Smooth muscle cell (in vitro differentiated cells): ENCODE data around the gene CDC42SE2. TPM values are rescaled to one million over a fixed set of nuclear protein-coding genes. Genes with fewer than 3 reads are reported as not detected.
"Not testable (repeated sequence)": the region's sequence is repeated elsewhere in the genome, so short reads cannot be mapped to it uniquely, and the experiment has no call there.

Experiments
- DNase-seq: peaks from one replicate; lab custom pipeline; 2025; ENCODE audit not compliant: unreplicated experiment; lab: John Stamatoyannopoulos, UW
- H2AFZ ChIP-seq: fragments of 200-600 bp; sonication (generic); 2 replicates; pipeline ENCODE4 v1.6.0; 2016; ENCODE audit warnings: antibody characterized with exemption, low read depth, mild to moderate bottlenecking
- H3F3A ChIP-seq: fragments of 200-600 bp; sonication (generic); 2 replicates; pipeline ENCODE4 v1.6.0; 2017; ENCODE audit warnings: antibody characterized with exemption, low read depth
- H3K27ac ChIP-seq: fragments of 200-600 bp; sonication (generic); 2 replicates; pipeline ENCODE4 v1.5.1; 2016; ENCODE audit warnings: low read depth, mild to moderate bottlenecking
- H3K27me3 ChIP-seq: fragments of 200-600 bp; sonication (generic); 2 replicates; pipeline ENCODE4 v1.6.1; 2016; ENCODE audit warnings: low read depth, mild to moderate bottlenecking
- H3K36me3 ChIP-seq: fragments of 200-600 bp; sonication (generic); 2 replicates; pipeline ENCODE4 v1.5.1; 2016; ENCODE audit warnings: low read depth
- H3K4me1 ChIP-seq: fragments of 200-600 bp; sonication (generic); 2 replicates; pipeline ENCODE4 v1.5.1; 2016; ENCODE audit warnings: low read depth
- H3K4me2 ChIP-seq: fragments of 200-600 bp; sonication (generic); 2 replicates; pipeline ENCODE4 v1.6.0; 2016; ENCODE audit warnings: mild to moderate bottlenecking
- H3K4me3 ChIP-seq: fragments of 200-600 bp; sonication (generic); 2 replicates; pipeline ENCODE4 v1.5.1; 2016; ENCODE audit warnings: mild to moderate bottlenecking
- H3K79me2 ChIP-seq: fragments of 200-600 bp; sonication (generic); 2 replicates; pipeline ENCODE4 v1.6.0; 2016; ENCODE audit warnings: low read depth, mild to moderate bottlenecking
- H3K9ac ChIP-seq: fragments of 200-600 bp; sonication (generic); 2 replicates; pipeline ENCODE4 v1.6.0; 2016; ENCODE audit warnings: low read depth
- H3K9me3 ChIP-seq: fragments of 200-600 bp; sonication (generic); replicated peaks from 2 replicates; pipeline ENCODE4 v1.5.1; 2016; ENCODE audit warnings: low read depth
- H4K20me1 ChIP-seq: fragments of 200-600 bp; sonication (generic); 2 replicates; pipeline ENCODE4 v1.6.0; 2016; ENCODE audit warnings: low read depth
- CTCF ChIP-seq: fragments of 200-600 bp; sonication (generic); IDR thresholded peaks from 2 replicates; pipeline ENCODE4 v1.5.1; 2017; ENCODE audit warnings: borderline replicate concordance, mild to moderate bottlenecking, antibody characterized with exemption; ENCODE audit not compliant: insufficient read depth, poor library complexity, severe bottlenecking
- WGBS: methylation state at CpG from one replicate; pipeline ENCODE4 v1.1.7; 2016; ENCODE audit warnings: low lambda C conversion rate; 5-methylcytosine and 5-hydroxymethylcytosine counted together
- polyA plus RNA-seq: library from polyadenylated mRNA; unstranded; fragments of >200 nt; fragmentation: Nextera tagmentation; extraction: Ambion mirVana; gene quantifications from 2 replicates; pipeline ENCODE4 v1.2.1, GENCODE V29; 2016
- total RNA-seq: library from RNA; depleted of rRNA; stranded (reverse); fragments of >200 nt; gene quantifications from 2 replicates; pipeline ENCODE4 v1.2.3, GENCODE V29; 2014

Gene CDC42SE2
- total and polyA plus RNA-seq, 2 experiments from 2014 or later, result 12.6 to 24.0 TPM

- H3K9ac ChIP-seq, result no peak overlapping the region
- no peak overlapping the region for H3K4me3 ChIP-seq
- H3K9me3 ChIP-seq, result no peaks in the 10 kb centered on the region
- no peak overlapping the region for H3K4me2 ChIP-seq
- peaks cover 26% of the 10 kb centered on the region for H3K4me1 ChIP-seq
- 92% methylated on average over 2 of the region's 2 CpGs for WGBS
- peak overlapping the region; percentile 67 for H3K27ac ChIP-seq
- peaks cover 16% of the 10 kb centered on the region for H4K20me1 ChIP-seq
- H3F3A ChIP-seq, result peaks cover 5% of the 10 kb centered on the region
- H3K27me3 ChIP-seq, result no peaks in the 10 kb centered on the region
- no peak for TF ChIP-seq CTCF
- no peaks in the 10 kb centered on the region for H3K36me3 ChIP-seq
- peaks cover 68% of the 10 kb centered on the region for H3K79me2 ChIP-seq
- H2AFZ ChIP-seq, result no peak overlapping the region
- no peak for DNase-seq
These were observed 65.4 kb downstream of the CDC42SE2 start for GRCh38 chr5:131329286-131329560.

- H3K27ac ChIP-seq, result no peak overlapping the region
- no peak for TF ChIP-seq CTCF
- DNase-seq, result no peak
- H3K4me1 ChIP-seq, result peaks cover 18% of the 10 kb centered on the region
- H3K9ac ChIP-seq, result no peak overlapping the region
- no peaks in the 10 kb centered on the region for H3K27me3 ChIP-seq
- peaks cover 62% of the 10 kb centered on the region for H3K79me2 ChIP-seq
- H3K36me3 ChIP-seq, result no peaks in the 10 kb centered on the region
- peaks cover 5% of the 10 kb centered on the region for H3F3A ChIP-seq
- H3K4me2 ChIP-seq, result no peak overlapping the region
- 93% methylated on average over 5 of the region's 5 CpGs for WGBS
- peaks cover 16% of the 10 kb centered on the region for H4K20me1 ChIP-seq
- H2AFZ ChIP-seq, result no peak overlapping the region
- H3K9me3 ChIP-seq, result no peaks in the 10 kb centered on the region
- no peak overlapping the region for H3K4me3 ChIP-seq
These were observed 66.2 kb downstream of the CDC42SE2 start for GRCh38 chr5:131330031-131330430.

GRCh38 chr5:131335756-131336155, 71.9 kb downstream of the CDC42SE2 start:
- 92% methylated on average over 4 of the region's 4 CpGs for WGBS

GRCh38 chr5:131336801-131337200, 72.9 kb downstream of the CDC42SE2 start:
- not testable (repeated sequence) for H3F3A ChIP-seq, H3K27me3 ChIP-seq, DNase-seq, H3K4me1 ChIP-seq, H2AFZ ChIP-seq, H3K9me3 ChIP-seq, H3K36me3 ChIP-seq, H3K9ac ChIP-seq, H3K4me3 ChIP-seq, H3K27ac ChIP-seq, H4K20me1 ChIP-seq, H3K4me2 ChIP-seq
- 89% methylated on average over 12 of the region's 12 CpGs for WGBS
- peaks cover 15% of the 10 kb centered on the region for H3K79me2 ChIP-seq

More at GRCh38 chr5:131335756-131336155, 71.9 kb downstream of the CDC42SE2 start:
- H3K27ac ChIP-seq, H3K4me1 ChIP-seq, H2AFZ ChIP-seq, DNase-seq, H3F3A ChIP-seq, H3K4me2 ChIP-seq, H3K9me3 ChIP-seq, H3K36me3 ChIP-seq, H3K9ac ChIP-seq, H3K4me3 ChIP-seq, H3K27me3 ChIP-seq, H4K20me1 ChIP-seq: not testable (repeated sequence)
- peaks cover 25% of the 10 kb centered on the region for H3K79me2 ChIP-seq

GRCh38 chr5:131337240-131338050, 73.6 kb downstream of the CDC42SE2 start:
- H3F3A ChIP-seq, H3K27ac ChIP-seq, H3K4me3 ChIP-seq, H3K9ac ChIP-seq, H3K9me3 ChIP-seq, H3K4me1 ChIP-seq, H2AFZ ChIP-seq, DNase-seq, H3K36me3 ChIP-seq, H4K20me1 ChIP-seq, H3K4me2 ChIP-seq, H3K27me3 ChIP-seq: not testable (repeated sequence)
- H3K79me2 ChIP-seq, result peaks cover 15% of the 10 kb centered on the region
- 97% methylated on average over 27 of the region's 27 CpGs for WGBS
